WTC11 (cell line): ENCODE results near the gene FNDC5. TPM values are rescaled to one million over a fixed set of nuclear protein-coding genes. Genes with fewer than 3 reads are reported as not detected.
A peak's percentile ranks its signal among the peaks of the same experiment; 100 is the strongest.

ENCODE experiments used
- CBFB ChIP-seq: sonication (generic); formaldehyde crosslinking; IDR thresholded peaks from 2 replicates; pipeline ENCODE4 v1.8.1; 2022; ENCODE audit warnings: mild to moderate bottlenecking, low read depth, missing genetic modification reagents
- CREB1 ChIP-seq: sonication (generic); formaldehyde crosslinking; IDR thresholded peaks from 2 replicates; pipeline ENCODE4 v1.8.0; 2023; ENCODE audit warnings: mild to moderate bottlenecking, missing genetic modification reagents
- E2F1 ChIP-seq: sonication (generic); formaldehyde crosslinking; IDR thresholded peaks from 2 replicates; pipeline ENCODE4 v1.8.0; 2022; ENCODE audit warnings: mild to moderate bottlenecking, missing genetic modification reagents
- GRHL2 ChIP-seq: fragments of 250-450 bp; sonication (Bioruptor Pico); IDR thresholded peaks from 2 replicates; pipeline ENCODE4 v1.8.0; 2022; ENCODE audit warnings: mild to moderate bottlenecking, moderate library complexity; ENCODE audit not compliant: insufficient replicate concordance, severe bottlenecking
- OVOL2 ChIP-seq: fragments of 250-450 bp; sonication (Bioruptor Pico); IDR thresholded peaks from 2 replicates; pipeline ENCODE4 v1.9.0; 2021; ENCODE audit warnings: mild to moderate bottlenecking, borderline replicate concordance
- PRRX2 ChIP-seq: fragments of 250-450 bp; sonication (Bioruptor Pico); IDR thresholded peaks from 2 replicates; pipeline ENCODE4 v1.8.0; 2021; ENCODE audit warnings: mild to moderate bottlenecking
- RELA ChIP-seq: sonication (generic); formaldehyde crosslinking; IDR thresholded peaks from 2 replicates; pipeline ENCODE4 v1.8.1; 2022; ENCODE audit warnings: missing genetic modification reagents, mild to moderate bottlenecking, borderline replicate concordance
- SP1 ChIP-seq: sonication (generic); formaldehyde crosslinking; conservative IDR thresholded peaks from 2 replicates; pipeline ENCODE4 v1.8.1; 2022; ENCODE audit warnings: missing genetic modification reagents
- TCF7 ChIP-seq: sonication (generic); formaldehyde crosslinking; IDR thresholded peaks from 2 replicates; pipeline ENCODE4 v1.8.0; 2022; ENCODE audit warnings: mild to moderate bottlenecking, low read depth, missing genetic modification reagents, moderate library complexity
- ZMAT4 ChIP-seq: fragments of 250-450 bp; sonication (Bioruptor Pico); IDR thresholded peaks from 2 replicates; pipeline ENCODE4 v1.9.0; 2021; ENCODE audit warnings: mild to moderate bottlenecking
- ZNF121 ChIP-seq: sonication (generic); formaldehyde crosslinking; IDR thresholded peaks from 2 replicates; pipeline ENCODE4 v1.8.0; 2023; ENCODE audit warnings: missing genetic modification reagents
- ZNF138 ChIP-seq: sonication (generic); formaldehyde crosslinking; conservative IDR thresholded peaks from 2 replicates; pipeline ENCODE4 v1.8.1; 2022; ENCODE audit warnings: mild to moderate bottlenecking, moderate library complexity, missing genetic modification reagents
- ZNF232 ChIP-seq: sonication (generic); formaldehyde crosslinking; IDR thresholded peaks from 2 replicates; pipeline ENCODE4 v1.8.0; 2022; ENCODE audit warnings: mild to moderate bottlenecking, missing genetic modification reagents
- ZNF396 ChIP-seq: fragments of 250-450 bp; sonication (Bioruptor Pico); IDR thresholded peaks from 2 replicates; pipeline ENCODE4 v1.8.0; 2021; ENCODE audit warnings: mild to moderate bottlenecking, moderate library complexity, borderline replicate concordance
- total RNA-seq: library from RNA; stranded (reverse); gene quantifications from 3 replicates; pipeline ENCODE4 v1.2.3, GENCODE V29; 2021
- TF ChIP-seq, protein P1 (sequence below): sonication (generic); formaldehyde crosslinking; conservative IDR thresholded peaks from 2 replicates; pipeline ENCODE4 v1.8.1; 2023; ENCODE audit warnings: mild to moderate bottlenecking, low read depth, missing genetic modification reagents, moderate library complexity
- TF ChIP-seq, protein P2 (sequence below): sonication (generic); formaldehyde crosslinking; IDR thresholded peaks from 2 replicates; pipeline ENCODE4 v1.8.1; 2023; ENCODE audit warnings: mild to moderate bottlenecking, missing genetic modification reagents
- TF ChIP-seq, protein P3 (sequence below): sonication (generic); formaldehyde crosslinking; IDR thresholded peaks from 2 replicates; pipeline ENCODE4 v1.8.1; 2023; ENCODE audit warnings: mild to moderate bottlenecking, missing genetic modification reagents, borderline replicate concordance
- TF ChIP-seq, protein P4 (sequence below): sonication (generic); formaldehyde crosslinking; IDR thresholded peaks from 2 replicates; pipeline ENCODE4 v1.8.0; 2022; ENCODE audit warnings: mild to moderate bottlenecking, missing genetic modification reagents
- TF ChIP-seq, protein P5 (sequence below): sonication (generic); formaldehyde crosslinking; IDR thresholded peaks from 2 replicates; pipeline ENCODE4 v1.8.0; 2023; ENCODE audit warnings: missing genetic modification reagents, mild to moderate bottlenecking, borderline replicate concordance
- TF ChIP-seq, protein P6 (sequence below): fragments of 250-450 bp; sonication (Bioruptor Pico); IDR thresholded peaks from 2 replicates; pipeline ENCODE4 v2.1.2; 2022; ENCODE audit warnings: mild to moderate bottlenecking, moderate library complexity

FNDC5 gene
- total RNA-seq, 1 experiment from 2014 or later: 1.2 TPM

GRCh38 chr1:32817159-32817814, 53.4 kb downstream of the FNDC5 start, which contains the start of the genes S100PBP and YARS1 (continued):
- TF ChIP-seq E2F1 (peak; percentile 88), PRRX2 (0 out of 2 replicates have a peak, but pooled peaks have one; percentile 50), CBFB (CRISPR knock-in tag) (no peak), GRHL2 (no peak), TCF7 (no peak), RELA (CRISPR knock-in tag) (no peak), CREB1 (CRISPR knock-in tag) (peak; percentile 81; the same call in 1 of the 2 replicates), ZNF232 (CRISPR knock-in tag) (no peak), ZNF396 (CRISPR knock-in tag) (no peak), ZMAT4 (no peak), OVOL2 (no peak), ZNF138 (CRISPR knock-in tag) (no peak), ZNF121 (CRISPR knock-in tag) (no peak), SP1 (CRISPR knock-in tag) (peak; percentile 99)
- TF ChIP-seq, protein P1, sequence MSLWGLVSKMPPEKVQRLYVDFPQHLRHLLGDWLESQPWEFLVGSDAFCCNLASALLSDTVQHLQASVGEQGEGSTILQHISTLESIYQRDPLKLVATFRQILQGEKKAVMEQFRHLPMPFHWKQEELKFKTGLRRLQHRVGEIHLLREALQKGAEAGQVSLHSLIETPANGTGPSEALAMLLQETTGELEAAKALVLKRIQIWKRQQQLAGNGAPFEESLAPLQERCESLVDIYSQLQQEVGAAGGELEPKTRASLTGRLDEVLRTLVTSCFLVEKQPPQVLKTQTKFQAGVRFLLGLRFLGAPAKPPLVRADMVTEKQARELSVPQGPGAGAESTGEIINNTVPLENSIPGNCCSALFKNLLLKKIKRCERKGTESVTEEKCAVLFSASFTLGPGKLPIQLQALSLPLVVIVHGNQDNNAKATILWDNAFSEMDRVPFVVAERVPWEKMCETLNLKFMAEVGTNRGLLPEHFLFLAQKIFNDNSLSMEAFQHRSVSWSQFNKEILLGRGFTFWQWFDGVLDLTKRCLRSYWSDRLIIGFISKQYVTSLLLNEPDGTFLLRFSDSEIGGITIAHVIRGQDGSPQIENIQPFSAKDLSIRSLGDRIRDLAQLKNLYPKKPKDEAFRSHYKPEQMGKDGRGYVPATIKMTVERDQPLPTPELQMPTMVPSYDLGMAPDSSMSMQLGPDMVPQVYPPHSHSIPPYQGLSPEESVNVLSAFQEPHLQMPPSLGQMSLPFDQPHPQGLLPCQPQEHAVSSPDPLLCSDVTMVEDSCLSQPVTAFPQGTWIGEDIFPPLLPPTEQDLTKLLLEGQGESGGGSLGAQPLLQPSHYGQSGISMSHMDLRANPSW (CRISPR knock-in tag): no peak
- TF ChIP-seq, protein P2, sequence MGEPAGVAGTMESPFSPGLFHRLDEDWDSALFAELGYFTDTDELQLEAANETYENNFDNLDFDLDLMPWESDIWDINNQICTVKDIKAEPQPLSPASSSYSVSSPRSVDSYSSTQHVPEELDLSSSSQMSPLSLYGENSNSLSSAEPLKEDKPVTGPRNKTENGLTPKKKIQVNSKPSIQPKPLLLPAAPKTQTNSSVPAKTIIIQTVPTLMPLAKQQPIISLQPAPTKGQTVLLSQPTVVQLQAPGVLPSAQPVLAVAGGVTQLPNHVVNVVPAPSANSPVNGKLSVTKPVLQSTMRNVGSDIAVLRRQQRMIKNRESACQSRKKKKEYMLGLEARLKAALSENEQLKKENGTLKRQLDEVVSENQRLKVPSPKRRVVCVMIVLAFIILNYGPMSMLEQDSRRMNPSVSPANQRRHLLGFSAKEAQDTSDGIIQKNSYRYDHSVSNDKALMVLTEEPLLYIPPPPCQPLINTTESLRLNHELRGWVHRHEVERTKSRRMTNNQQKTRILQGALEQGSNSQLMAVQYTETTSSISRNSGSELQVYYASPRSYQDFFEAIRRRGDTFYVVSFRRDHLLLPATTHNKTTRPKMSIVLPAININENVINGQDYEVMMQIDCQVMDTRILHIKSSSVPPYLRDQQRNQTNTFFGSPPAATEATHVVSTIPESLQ (CRISPR knock-in tag): 0 out of 2 replicates have a peak, but pooled peaks have one; percentile 37
- TF ChIP-seq, protein P3, sequence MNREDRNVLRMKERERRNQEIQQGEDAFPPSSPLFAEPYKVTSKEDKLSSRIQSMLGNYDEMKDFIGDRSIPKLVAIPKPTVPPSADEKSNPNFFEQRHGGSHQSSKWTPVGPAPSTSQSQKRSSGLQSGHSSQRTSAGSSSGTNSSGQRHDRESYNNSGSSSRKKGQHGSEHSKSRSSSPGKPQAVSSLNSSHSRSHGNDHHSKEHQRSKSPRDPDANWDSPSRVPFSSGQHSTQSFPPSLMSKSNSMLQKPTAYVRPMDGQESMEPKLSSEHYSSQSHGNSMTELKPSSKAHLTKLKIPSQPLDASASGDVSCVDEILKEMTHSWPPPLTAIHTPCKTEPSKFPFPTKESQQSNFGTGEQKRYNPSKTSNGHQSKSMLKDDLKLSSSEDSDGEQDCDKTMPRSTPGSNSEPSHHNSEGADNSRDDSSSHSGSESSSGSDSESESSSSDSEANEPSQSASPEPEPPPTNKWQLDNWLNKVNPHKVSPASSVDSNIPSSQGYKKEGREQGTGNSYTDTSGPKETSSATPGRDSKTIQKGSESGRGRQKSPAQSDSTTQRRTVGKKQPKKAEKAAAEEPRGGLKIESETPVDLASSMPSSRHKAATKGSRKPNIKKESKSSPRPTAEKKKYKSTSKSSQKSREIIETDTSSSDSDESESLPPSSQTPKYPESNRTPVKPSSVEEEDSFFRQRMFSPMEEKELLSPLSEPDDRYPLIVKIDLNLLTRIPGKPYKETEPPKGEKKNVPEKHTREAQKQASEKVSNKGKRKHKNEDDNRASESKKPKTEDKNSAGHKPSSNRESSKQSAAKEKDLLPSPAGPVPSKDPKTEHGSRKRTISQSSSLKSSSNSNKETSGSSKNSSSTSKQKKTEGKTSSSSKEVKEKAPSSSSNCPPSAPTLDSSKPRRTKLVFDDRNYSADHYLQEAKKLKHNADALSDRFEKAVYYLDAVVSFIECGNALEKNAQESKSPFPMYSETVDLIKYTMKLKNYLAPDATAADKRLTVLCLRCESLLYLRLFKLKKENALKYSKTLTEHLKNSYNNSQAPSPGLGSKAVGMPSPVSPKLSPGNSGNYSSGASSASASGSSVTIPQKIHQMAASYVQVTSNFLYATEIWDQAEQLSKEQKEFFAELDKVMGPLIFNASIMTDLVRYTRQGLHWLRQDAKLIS (CRISPR knock-in tag): peak; percentile 39; the same call in 1 of the 2 replicates
- TF ChIP-seq, protein P4, sequence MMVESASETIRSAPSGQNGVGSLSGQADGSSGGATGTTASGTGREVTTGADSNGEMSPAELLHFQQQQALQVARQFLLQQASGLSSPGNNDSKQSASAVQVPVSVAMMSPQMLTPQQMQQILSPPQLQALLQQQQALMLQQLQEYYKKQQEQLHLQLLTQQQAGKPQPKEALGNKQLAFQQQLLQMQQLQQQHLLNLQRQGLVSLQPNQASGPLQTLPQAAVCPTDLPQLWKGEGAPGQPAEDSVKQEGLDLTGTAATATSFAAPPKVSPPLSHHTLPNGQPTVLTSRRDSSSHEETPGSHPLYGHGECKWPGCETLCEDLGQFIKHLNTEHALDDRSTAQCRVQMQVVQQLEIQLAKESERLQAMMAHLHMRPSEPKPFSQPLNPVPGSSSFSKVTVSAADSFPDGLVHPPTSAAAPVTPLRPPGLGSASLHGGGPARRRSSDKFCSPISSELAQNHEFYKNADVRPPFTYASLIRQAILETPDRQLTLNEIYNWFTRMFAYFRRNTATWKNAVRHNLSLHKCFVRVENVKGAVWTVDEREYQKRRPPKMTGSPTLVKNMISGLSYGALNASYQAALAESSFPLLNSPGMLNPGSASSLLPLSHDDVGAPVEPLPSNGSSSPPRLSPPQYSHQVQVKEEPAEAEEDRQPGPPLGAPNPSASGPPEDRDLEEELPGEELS (CRISPR knock-in tag): peak; percentile 77
- TF ChIP-seq, protein P5, sequence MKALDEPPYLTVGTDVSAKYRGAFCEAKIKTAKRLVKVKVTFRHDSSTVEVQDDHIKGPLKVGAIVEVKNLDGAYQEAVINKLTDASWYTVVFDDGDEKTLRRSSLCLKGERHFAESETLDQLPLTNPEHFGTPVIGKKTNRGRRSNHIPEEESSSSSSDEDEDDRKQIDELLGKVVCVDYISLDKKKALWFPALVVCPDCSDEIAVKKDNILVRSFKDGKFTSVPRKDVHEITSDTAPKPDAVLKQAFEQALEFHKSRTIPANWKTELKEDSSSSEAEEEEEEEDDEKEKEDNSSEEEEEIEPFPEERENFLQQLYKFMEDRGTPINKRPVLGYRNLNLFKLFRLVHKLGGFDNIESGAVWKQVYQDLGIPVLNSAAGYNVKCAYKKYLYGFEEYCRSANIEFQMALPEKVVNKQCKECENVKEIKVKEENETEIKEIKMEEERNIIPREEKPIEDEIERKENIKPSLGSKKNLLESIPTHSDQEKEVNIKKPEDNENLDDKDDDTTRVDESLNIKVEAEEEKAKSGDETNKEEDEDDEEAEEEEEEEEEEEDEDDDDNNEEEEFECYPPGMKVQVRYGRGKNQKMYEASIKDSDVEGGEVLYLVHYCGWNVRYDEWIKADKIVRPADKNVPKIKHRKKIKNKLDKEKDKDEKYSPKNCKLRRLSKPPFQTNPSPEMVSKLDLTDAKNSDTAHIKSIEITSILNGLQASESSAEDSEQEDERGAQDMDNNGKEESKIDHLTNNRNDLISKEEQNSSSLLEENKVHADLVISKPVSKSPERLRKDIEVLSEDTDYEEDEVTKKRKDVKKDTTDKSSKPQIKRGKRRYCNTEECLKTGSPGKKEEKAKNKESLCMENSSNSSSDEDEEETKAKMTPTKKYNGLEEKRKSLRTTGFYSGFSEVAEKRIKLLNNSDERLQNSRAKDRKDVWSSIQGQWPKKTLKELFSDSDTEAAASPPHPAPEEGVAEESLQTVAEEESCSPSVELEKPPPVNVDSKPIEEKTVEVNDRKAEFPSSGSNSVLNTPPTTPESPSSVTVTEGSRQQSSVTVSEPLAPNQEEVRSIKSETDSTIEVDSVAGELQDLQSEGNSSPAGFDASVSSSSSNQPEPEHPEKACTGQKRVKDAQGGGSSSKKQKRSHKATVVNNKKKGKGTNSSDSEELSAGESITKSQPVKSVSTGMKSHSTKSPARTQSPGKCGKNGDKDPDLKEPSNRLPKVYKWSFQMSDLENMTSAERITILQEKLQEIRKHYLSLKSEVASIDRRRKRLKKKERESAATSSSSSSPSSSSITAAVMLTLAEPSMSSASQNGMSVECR: peak; percentile 90
- TF ChIP-seq, protein P6, sequence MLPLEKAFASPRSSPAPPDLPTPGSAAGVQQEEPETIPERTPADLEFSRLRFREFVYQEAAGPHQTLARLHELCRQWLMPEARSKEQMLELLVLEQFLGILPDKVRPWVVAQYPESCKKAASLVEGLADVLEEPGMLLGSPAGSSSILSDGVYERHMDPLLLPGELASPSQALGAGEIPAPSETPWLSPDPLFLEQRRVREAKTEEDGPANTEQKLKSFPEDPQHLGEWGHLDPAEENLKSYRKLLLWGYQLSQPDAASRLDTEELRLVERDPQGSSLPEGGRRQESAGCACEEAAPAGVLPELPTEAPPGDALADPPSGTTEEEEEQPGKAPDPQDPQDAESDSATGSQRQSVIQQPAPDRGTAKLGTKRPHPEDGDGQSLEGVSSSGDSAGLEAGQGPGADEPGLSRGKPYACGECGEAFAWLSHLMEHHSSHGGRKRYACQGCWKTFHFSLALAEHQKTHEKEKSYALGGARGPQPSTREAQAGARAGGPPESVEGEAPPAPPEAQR (CRISPR knock-in tag): no peak
